ENCODE results near the gene ZDHHC11.
"Not testable (repeated sequence)": the region's sequence is repeated elsewhere in the genome, so short reads cannot be mapped to it uniquely, and the experiment has no call there.

ZDHHC11 gene

GRCh38 chr5:878677-879076 lies 27.9 kb upstream of the ZDHHC11 start:
- not testable (repeated sequence) for DNase-seq (ENCODE audit: low spot score)

GRCh38 chr5:878125-878524 lies 27.3 kb upstream of the ZDHHC11 start:
- DNase-seq (ENCODE audit: low spot score) = no peak

GRCh38 chr5:876398-877365 lies 25.9 kb upstream of the ZDHHC11 start:
- DNase-seq (ENCODE audit: low spot score) = no peak

GRCh38 chr5:875931-876330 lies 25.1 kb upstream of the ZDHHC11 start:
- DNase-seq (ENCODE audit: low spot score) = no peak

GRCh38 chr5:873328-873727 lies 22.5 kb upstream of the ZDHHC11 start:
- DNase-seq (ENCODE audit: low spot score) = no peak

- DNase-seq (ENCODE audit: low spot score) = no peak
These were observed 21.5 kb upstream of the ZDHHC11 start for GRCh38 chr5:872301-872700.

- DNase-seq (ENCODE audit: low spot score) = no peak
These were observed 21.0 kb upstream of the ZDHHC11 start for GRCh38 chr5:871596-872298.

- no peak for DNase-seq (ENCODE audit: low spot score)
These were observed 20.2 kb upstream of the ZDHHC11 start for GRCh38 chr5:870956-871355.

GRCh38 chr5:868428-869135 lies 17.8 kb upstream of the ZDHHC11 start:
- DNase-seq (ENCODE audit: low spot score) = no peak

GRCh38 chr5:867300-867870 lies 16.6 kb upstream of the ZDHHC11 start:
- DNase-seq (ENCODE audit: low spot score) = no peak

- DNase-seq (ENCODE audit: low spot score) = no peak
These were observed 15.0 kb upstream of the ZDHHC11 start for GRCh38 chr5:865771-866170.

GRCh38 chr5:865168-865521 lies 14.4 kb upstream of the ZDHHC11 start:
- no peak for DNase-seq (ENCODE audit: low spot score)

- DNase-seq (ENCODE audit: low spot score) = no peak
These were observed 13.8 kb upstream of the ZDHHC11 start for GRCh38 chr5:864492-865167.

GRCh38 chr5:863244-863805 lies 12.5 kb upstream of the ZDHHC11 start:
- DNase-seq (ENCODE audit: low spot score) = no peak

- DNase-seq (ENCODE audit: low spot score) = no peak
These were observed 11.8 kb upstream of the ZDHHC11 start for GRCh38 chr5:862367-863243.

- no peak for DNase-seq (ENCODE audit: low spot score)
These were observed 10.9 kb upstream of the ZDHHC11 start for GRCh38 chr5:861442-862366.

- no peak for DNase-seq (ENCODE audit: low spot score)
These were observed 9.8 kb upstream of the ZDHHC11 start for GRCh38 chr5:860506-861150.

GRCh38 chr5:859798-860296 lies 9.1 kb upstream of the ZDHHC11 start:
- no peak for DNase-seq (ENCODE audit: low spot score)

GRCh38 chr5:859391-859790 lies 8.6 kb upstream of the ZDHHC11 start:
- no peak for DNase-seq (ENCODE audit: low spot score)

Data from LoVo (cell line).